ENCODE results near the gene CYBA. TPM values are rescaled to one million over a fixed set of nuclear protein-coding genes. Genes with fewer than 3 reads are reported as not detected.

The CYBA gene
- total RNA-seq, 1 experiment from 2014 or later = 351 TPM

DNA sequence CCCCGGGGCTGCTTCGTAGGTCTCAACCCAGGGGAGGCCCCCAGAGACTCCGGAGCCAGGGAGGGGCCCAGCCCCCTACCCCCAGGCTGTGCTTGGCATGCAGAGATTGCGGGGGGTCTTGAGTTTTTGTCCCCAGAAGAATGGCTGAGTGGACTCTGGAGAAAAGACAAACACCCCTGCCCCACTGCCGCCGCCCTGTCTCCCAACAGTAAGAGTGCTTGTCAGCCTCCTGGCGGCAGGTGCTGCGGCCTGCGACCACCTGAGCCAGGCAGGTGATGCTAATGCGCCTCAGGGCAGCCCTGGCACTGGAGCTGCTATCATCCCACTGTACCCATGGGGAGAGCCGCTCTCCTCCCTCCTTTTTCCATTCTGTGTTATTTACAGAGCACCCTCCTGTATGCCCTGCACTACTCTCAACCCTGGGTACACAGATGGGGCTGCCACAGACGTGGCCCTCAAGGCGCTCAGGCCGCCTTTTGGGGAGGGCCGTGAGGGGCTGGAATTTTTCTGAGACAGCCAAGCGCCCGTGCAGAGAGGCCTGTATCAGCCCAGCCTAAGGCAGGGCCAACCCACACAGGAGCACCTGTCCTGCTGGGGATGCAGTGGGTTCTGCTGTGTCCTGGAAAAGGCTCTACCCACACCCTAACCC lies 15.1 kb downstream of the CYBA start:
- H3K9me3 ChIP-seq = no peaks in the 10 kb centered on the region
- H3K4me3 ChIP-seq (ENCODE audit: low read depth, low read length) = no peak overlapping the region
- no peak overlapping the region for H3K4me3 Mint-ChIP-seq (ENCODE audit: unreplicated experiment)
- TF ChIP-seq, protein P1, sequence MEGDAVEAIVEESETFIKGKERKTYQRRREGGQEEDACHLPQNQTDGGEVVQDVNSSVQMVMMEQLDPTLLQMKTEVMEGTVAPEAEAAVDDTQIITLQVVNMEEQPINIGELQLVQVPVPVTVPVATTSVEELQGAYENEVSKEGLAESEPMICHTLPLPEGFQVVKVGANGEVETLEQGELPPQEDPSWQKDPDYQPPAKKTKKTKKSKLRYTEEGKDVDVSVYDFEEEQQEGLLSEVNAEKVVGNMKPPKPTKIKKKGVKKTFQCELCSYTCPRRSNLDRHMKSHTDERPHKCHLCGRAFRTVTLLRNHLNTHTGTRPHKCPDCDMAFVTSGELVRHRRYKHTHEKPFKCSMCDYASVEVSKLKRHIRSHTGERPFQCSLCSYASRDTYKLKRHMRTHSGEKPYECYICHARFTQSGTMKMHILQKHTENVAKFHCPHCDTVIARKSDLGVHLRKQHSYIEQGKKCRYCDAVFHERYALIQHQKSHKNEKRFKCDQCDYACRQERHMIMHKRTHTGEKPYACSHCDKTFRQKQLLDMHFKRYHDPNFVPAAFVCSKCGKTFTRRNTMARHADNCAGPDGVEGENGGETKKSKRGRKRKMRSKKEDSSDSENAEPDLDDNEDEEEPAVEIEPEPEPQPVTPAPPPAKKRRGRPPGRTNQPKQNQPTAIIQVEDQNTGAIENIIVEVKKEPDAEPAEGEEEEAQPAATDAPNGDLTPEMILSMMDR (IDR thresholded peaks at IDR 0.05; ENCODE audit: insufficient read depth in 1 of 2, low read depth in 1 of 2, low read length in 1 of 2, severe bottlenecking in 1 of 2, unreplicated experiment in 1 of 2) = no peak
- POLR2A ChIA-PET = no interaction called here
- CTCF ChIA-PET = interaction anchor here (0.6 kb wide), 1 partner anchor 180 kb away, joined by 4 read pairs; no protein-coding TSS in a partner anchor
- intact Hi-C loops (cut with micrococcal nuclease; ENCODE audit: unreplicated experiment) = no loop called here
- peaks cover 12% of the 10 kb centered on the region; the same call in 1 of the 2 replicates for H3K4me1 ChIP-seq
- no peaks in the 10 kb centered on the region for H3K4me1 Mint-ChIP-seq (ENCODE audit: low read depth, unreplicated experiment)
- H3K9me3 Mint-ChIP-seq (ENCODE audit: unreplicated experiment) = no peaks in the 10 kb centered on the region
- BruUV-seq (replicated peaks) = no TSS peak
- peaks cover 86% of the 10 kb centered on the region for H3K36me3 Mint-ChIP-seq (ENCODE audit: insufficient read depth, unreplicated experiment)
- DNase-seq = no peak
- 0 out of 2 replicates have a peak, but pooled peaks cover 1% of the 10 kb centered on the region for H3K36me3 ChIP-seq (ENCODE audit: control insufficient read depth, insufficient read depth, low read length)
- H3K27me3 Mint-ChIP-seq (ENCODE audit: insufficient read depth, unreplicated experiment) = no peaks in the 10 kb centered on the region
- H3K27me3 ChIP-seq (replicated peaks; ENCODE audit: control insufficient read depth, insufficient read depth, low read length) = no peaks in the 10 kb centered on the region
- H3K27ac Mint-ChIP-seq (ENCODE audit: unreplicated experiment) = no peak overlapping the region

DNA sequence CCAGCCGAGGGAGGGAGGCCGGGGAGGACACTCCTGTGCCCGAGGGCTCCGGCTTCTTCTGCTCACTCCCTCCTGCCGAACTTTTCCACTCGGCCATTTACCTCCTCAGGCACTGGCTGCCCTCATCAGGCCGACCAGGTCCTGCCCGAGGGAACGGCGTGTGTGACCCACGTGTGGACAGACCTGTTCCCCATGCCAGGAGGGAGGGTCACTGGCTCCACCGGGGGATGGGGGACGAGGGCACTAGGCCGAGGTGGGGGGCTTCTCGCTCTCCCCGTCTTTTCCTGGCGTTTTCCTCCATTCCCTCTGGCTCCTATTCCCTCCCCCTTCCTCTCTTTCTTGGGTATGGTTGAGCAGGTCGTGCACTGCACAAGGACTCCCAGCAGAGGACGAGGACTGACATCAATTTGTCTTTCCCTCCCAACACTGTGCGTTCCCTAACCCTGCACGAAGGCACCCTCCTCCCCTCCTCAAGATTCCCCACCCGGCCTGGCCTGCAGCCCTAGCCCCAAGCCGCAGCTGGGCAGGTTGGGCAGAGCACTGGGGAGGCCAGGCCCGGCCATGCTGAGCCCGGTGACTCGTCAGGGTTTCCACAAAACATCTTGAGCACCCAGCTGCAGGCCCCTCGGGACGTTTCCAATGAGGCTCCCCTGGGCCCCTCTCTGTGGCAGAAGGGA lies 15.7 kb downstream of the CYBA start:
- Histone ChIP-seq H3K36me3 (ENCODE audit: control insufficient read depth, insufficient read depth, low read length) (0 out of 2 replicates have a peak, but pooled peaks cover 1% of the 10 kb centered on the region), H3K27me3 (replicated peaks; ENCODE audit: control insufficient read depth, insufficient read depth, low read length) (no peaks in the 10 kb centered on the region), H3K9me3 (no peaks in the 10 kb centered on the region), H3K4me3 (ENCODE audit: low read depth, low read length) (no peak overlapping the region), H3K4me1 (peaks cover 12% of the 10 kb centered on the region; the same call in 1 of the 2 replicates)
- Mint-ChIP-seq H3K4me3 (ENCODE audit: unreplicated experiment) (peak overlapping the region; percentile 18), H3K27me3 (ENCODE audit: insufficient read depth, unreplicated experiment) (no peaks in the 10 kb centered on the region), H3K27ac (ENCODE audit: unreplicated experiment) (no peak overlapping the region), H3K36me3 (ENCODE audit: insufficient read depth, unreplicated experiment) (peaks cover 86% of the 10 kb centered on the region), H3K9me3 (ENCODE audit: unreplicated experiment) (no peaks in the 10 kb centered on the region), H3K4me1 (ENCODE audit: low read depth, unreplicated experiment) (no peaks in the 10 kb centered on the region)
- TF ChIP-seq, protein P1 (IDR thresholded peaks at IDR 0.05; ENCODE audit: insufficient read depth in 1 of 2, low read depth in 1 of 2, low read length in 1 of 2, severe bottlenecking in 1 of 2, unreplicated experiment in 1 of 2) = peak; percentile 11 to 14
- POLR2A ChIA-PET = no interaction called here
- no TSS peak for BruUV-seq (replicated peaks)
- CTCF ChIA-PET = no interaction called here
- intact Hi-C loops (cut with micrococcal nuclease; ENCODE audit: unreplicated experiment) = no loop called here
- DNase-seq = no peak

DNA sequence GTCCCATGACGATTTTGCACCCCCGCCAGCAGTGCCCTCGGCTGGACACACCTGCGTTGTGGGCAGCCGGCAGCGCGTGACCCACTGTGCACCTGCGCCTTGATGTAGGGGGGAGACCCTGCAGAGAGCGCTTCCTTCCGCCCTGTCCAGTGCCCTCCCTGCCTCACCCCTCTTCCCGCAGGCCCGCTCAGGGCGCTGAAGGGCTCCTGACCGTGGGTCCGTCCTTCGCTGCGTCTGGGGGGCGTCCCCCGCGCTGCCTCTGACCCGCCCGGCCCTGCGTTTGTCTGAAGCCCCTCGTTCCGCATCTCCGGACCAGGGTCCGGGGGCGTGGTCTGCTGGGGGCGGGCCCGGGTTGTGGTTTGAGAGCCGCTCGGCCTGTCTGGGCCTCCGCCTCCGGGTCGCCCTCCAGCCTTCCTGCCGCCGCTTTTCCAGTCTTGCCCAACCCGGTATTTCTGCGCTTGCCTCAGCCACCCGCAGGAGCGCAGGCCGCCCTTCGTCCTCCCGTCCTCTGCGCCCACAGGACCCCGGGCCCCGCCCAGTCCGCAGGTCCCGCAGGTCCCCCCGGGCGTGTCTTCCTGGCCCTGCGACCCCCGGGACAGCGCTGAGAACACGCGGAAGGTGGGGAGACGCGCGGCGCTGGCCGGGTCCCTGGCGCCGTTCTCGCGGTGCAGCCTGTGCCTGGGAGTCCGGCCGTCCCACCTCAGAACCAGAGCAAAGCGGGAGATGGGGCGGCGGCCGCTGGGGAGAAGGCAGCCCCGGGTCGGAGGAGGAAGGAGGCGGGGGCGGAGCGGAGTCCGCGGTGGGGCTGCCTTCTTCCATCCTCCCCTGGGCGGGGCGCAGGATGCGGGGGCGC lies 16.5 kb downstream of the CYBA start:
- Mint-ChIP-seq H3K4me3 (ENCODE audit: unreplicated experiment) (no peak overlapping the region), H3K36me3 (ENCODE audit: insufficient read depth, unreplicated experiment) (peaks cover 87% of the 10 kb centered on the region), H3K27me3 (ENCODE audit: insufficient read depth, unreplicated experiment) (no peaks in the 10 kb centered on the region), H3K4me1 (ENCODE audit: low read depth, unreplicated experiment) (no peaks in the 10 kb centered on the region), H3K9me3 (ENCODE audit: unreplicated experiment) (no peaks in the 10 kb centered on the region), H3K27ac (ENCODE audit: unreplicated experiment) (no peak overlapping the region)
- no peaks in the 10 kb centered on the region for H3K27me3 ChIP-seq (replicated peaks; ENCODE audit: control insufficient read depth, insufficient read depth, low read length)
- intact Hi-C loops (cut with micrococcal nuclease; ENCODE audit: unreplicated experiment) = no loop called here
- CTCF ChIA-PET = no interaction called here
- no peak for DNase-seq
- H3K9me3 ChIP-seq = no peaks in the 10 kb centered on the region
- peaks cover 4% of the 10 kb centered on the region; the same call in 1 of the 2 replicates for H3K36me3 ChIP-seq (ENCODE audit: control insufficient read depth, insufficient read depth, low read length)
- peaks cover 9% of the 10 kb centered on the region; the same call in 1 of the 2 replicates for H3K4me1 ChIP-seq
- TF ChIP-seq, protein P1 (IDR thresholded peaks at IDR 0.05; ENCODE audit: insufficient read depth in 1 of 2, low read depth in 1 of 2, low read length in 1 of 2, severe bottlenecking in 1 of 2, unreplicated experiment in 1 of 2) = no peak
- no peak overlapping the region for H3K4me3 ChIP-seq (ENCODE audit: low read depth, low read length)
- BruUV-seq (replicated peaks) = no TSS peak
- POLR2A ChIA-PET = no interaction called here
